ENCODE measurements around the gene LMBR1. TPM values are rescaled to one million over a fixed set of nuclear protein-coding genes. Genes with fewer than 3 reads are reported as not detected.
A peak's percentile ranks its signal among the peaks of the same experiment; 100 is the strongest.

The LMBR1 gene
- total RNA-seq (2022): 85.8 and 91.1 TPM in 2 replicates
- percentile 88 among the genes with signal in this experiment for Bru-seq, nascent RNA
- percentile 75 among the genes with signal in this experiment for BruChase-seq, experiment 1, labeled RNA remaining after a 6-hour chase
- BruChase-seq, experiment 2, labeled RNA remaining after a 2-hour chase: percentile 76 among the genes with signal in this experiment
- long read RNA-seq, full-length matches to known transcripts: 41 of 70 reads
- long read RNA-seq, partial matches to known transcripts: 2 of 70 reads
- long read RNA-seq, other reads (novel, unspliced or antisense): 27 of 70 reads

DNA sequence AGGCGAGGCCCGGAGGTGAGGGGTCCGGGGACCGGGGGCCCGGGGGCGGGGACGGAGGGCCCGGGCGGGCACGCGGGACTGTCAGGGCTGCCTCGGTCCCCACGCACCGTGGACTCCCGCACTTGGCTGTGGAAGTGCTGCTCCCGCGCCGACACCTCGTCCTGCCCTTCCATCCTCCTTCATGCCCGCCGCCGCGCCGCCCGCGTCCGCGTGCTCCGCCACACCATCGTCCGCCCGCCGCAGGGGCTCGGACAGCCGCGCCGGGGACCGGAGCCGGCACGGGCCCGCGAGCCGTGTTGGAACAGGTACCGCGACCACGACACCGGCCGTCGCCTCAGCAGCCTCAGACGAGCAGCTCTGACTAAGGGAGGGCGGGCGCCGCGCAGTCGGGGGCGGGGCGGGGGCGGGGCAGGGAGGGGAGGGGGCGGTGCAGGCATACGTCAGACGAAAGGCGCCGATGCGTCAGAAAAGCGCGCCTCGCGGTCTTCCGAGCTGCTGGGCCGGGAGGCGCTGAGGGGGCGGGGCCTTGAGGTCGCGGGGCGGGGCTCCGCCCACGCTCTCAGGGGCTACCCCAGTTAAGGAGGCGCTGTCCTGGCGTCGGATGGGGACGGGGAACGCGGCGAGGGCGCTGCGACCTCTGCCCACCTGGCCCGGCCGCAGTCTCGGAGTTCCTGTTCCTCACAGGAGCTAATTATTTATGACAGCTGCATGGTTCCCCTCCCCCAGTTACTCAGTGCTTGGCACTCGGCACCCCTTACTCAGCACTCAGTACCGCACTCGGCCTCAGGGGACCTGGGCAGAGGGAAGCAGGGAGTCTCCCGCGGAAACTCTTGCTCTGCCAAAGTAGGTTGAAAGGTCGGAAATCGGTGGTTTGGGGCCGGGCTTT, at the start of gene LMBR1:
Gene LMBR1, minus strand, starts transcription at position 363 of the 886 bp plus-strand sequence. Its CDS starts 190 bp downstream, at position 173.
- no peaks in the 10 kb centered on the region for H3K27me3 Mint-ChIP-seq (ENCODE audit: unreplicated experiment)
- CTCF ChIA-PET: interaction anchor here (0.7 to 1.5 kb wide), 2 partner anchors 51 to 76 kb away, joined by 3 read pairs; no protein-coding TSS in a partner anchor
- intact Hi-C loops (cut with micrococcal nuclease; ENCODE audit: unreplicated experiment): no loop called here
- peak; percentile 94 for DNase-seq
- H3K9me3 Mint-ChIP-seq (ENCODE audit: low read depth, unreplicated experiment): no peaks in the 10 kb centered on the region
- peak within 1 kb of the TSS; percentile 81 for H3K27ac Mint-ChIP-seq (ENCODE audit: unreplicated experiment)
- TF ChIP-seq, protein P1, sequence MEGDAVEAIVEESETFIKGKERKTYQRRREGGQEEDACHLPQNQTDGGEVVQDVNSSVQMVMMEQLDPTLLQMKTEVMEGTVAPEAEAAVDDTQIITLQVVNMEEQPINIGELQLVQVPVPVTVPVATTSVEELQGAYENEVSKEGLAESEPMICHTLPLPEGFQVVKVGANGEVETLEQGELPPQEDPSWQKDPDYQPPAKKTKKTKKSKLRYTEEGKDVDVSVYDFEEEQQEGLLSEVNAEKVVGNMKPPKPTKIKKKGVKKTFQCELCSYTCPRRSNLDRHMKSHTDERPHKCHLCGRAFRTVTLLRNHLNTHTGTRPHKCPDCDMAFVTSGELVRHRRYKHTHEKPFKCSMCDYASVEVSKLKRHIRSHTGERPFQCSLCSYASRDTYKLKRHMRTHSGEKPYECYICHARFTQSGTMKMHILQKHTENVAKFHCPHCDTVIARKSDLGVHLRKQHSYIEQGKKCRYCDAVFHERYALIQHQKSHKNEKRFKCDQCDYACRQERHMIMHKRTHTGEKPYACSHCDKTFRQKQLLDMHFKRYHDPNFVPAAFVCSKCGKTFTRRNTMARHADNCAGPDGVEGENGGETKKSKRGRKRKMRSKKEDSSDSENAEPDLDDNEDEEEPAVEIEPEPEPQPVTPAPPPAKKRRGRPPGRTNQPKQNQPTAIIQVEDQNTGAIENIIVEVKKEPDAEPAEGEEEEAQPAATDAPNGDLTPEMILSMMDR (IDR thresholded peaks at IDR 0.05; ENCODE audit: unreplicated experiment): peak; percentile 73
- H3K36me3 Mint-ChIP-seq (ENCODE audit: insufficient read depth, unreplicated experiment): peaks cover 27% of the 10 kb centered on the region
- peak within 1 kb of the TSS; percentile 82 for H3K4me3 Mint-ChIP-seq (ENCODE audit: low read depth, unreplicated experiment)
- no TSS peak for BruUV-seq (replicated peaks)
- peaks cover 6% of the 10 kb centered on the region for H3K4me1 Mint-ChIP-seq (ENCODE audit: low read depth, unreplicated experiment)

DNA sequence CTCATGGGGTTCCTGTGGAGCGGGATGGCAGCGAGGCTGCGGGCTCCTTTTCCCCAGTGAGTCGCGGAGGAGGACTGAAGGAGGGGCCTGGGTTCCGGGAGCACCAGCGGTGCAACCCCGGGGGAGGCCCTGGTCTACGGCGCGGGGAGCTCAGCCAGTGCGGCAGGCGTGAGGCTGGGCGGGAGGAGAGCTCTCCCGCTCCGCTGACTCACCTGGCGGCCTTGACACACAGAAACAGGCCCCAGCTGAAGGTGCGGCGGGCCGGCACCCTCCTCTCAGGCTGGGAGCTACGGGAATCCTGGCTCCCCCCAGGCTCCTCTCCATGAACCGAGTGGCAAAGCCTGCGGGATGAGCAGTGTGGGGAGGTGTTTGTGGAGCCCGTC, 49.7 kb upstream of the LMBR1 start:
- intact Hi-C loops (cut with micrococcal nuclease; ENCODE audit: unreplicated experiment): no loop called here
- peak; percentile 56 for DNase-seq
- no TSS peak for BruUV-seq (replicated peaks)
- TF ChIP-seq, protein P1 (IDR thresholded peaks at IDR 0.05; ENCODE audit: unreplicated experiment): no peak
- H3K4me1 Mint-ChIP-seq (ENCODE audit: low read depth, unreplicated experiment): peaks cover 28% of the 10 kb centered on the region
- CTCF ChIA-PET: interaction anchor here (0.5 to 1.7 kb wide), 2 partner anchors 9 to 1156 kb away, joined by 4 read pairs; no protein-coding TSS in a partner anchor
- peaks cover 23% of the 10 kb centered on the region for H3K36me3 Mint-ChIP-seq (ENCODE audit: insufficient read depth, unreplicated experiment)
- H3K27ac Mint-ChIP-seq (ENCODE audit: unreplicated experiment): no peak overlapping the region
- H3K4me3 Mint-ChIP-seq (ENCODE audit: low read depth, unreplicated experiment): peak overlapping the region; percentile 56
- peaks cover 5% of the 10 kb centered on the region for H3K9me3 Mint-ChIP-seq (ENCODE audit: low read depth, unreplicated experiment)
- peaks cover 18% of the 10 kb centered on the region for H3K27me3 Mint-ChIP-seq (ENCODE audit: unreplicated experiment)

DNA sequence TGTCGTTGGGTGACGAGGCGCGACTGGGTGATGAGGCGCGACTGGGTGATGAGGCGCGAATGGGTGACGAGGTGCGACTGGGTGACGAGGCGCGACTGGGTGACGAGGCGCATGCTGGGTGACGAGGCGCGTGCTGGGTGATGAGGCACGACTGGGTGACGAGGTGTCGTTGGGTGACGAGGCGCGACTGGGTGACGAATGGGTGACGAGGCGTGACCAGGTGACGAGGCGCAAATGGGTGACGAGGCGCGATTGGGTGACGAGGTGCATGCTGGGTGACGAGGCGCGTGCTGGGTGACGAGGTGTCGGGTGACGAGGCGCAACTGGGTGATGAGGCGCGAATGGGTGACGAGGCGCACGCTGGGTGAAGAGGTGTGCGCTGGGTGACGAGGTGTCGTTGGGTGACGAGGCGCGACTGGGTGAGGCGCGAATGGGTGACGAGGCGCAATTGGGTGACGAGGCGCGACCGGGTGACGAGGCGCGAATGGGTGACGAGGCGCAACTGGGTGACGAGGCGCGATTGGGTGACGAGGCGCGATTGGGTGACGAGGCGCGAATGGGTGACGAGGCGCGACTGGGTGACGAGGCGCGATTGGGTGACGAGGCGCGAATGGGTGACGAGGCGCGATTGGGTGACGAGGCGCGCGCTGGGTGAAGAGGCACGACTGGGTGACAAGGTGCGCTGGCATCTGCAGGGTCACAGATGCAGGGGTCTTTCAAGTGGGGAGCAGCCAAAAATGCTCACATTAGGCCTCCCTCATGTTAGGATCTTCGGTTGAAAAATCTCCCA, 48.6 kb upstream of the LMBR1 start:
- DNase-seq: no peak
- peak overlapping the region; percentile 5 for H3K27ac Mint-ChIP-seq (ENCODE audit: unreplicated experiment)
- H3K36me3 Mint-ChIP-seq (ENCODE audit: insufficient read depth, unreplicated experiment): peaks cover 23% of the 10 kb centered on the region
- H3K27me3 Mint-ChIP-seq (ENCODE audit: unreplicated experiment): peaks cover 18% of the 10 kb centered on the region
- peaks cover 5% of the 10 kb centered on the region for H3K9me3 Mint-ChIP-seq (ENCODE audit: low read depth, unreplicated experiment)
- TF ChIP-seq, protein P1 (IDR thresholded peaks at IDR 0.05; ENCODE audit: unreplicated experiment): no peak
- CTCF ChIA-PET: interaction anchor here (1.7 kb wide), 1 partner anchor 10 kb away, joined by 4 read pairs; no protein-coding TSS in a partner anchor
- H3K4me1 Mint-ChIP-seq (ENCODE audit: low read depth, unreplicated experiment): peaks cover 19% of the 10 kb centered on the region
- BruUV-seq (replicated peaks): no TSS peak
- intact Hi-C loops (cut with micrococcal nuclease; ENCODE audit: unreplicated experiment): no loop called here
- peak overlapping the region; percentile 51 for H3K4me3 Mint-ChIP-seq (ENCODE audit: low read depth, unreplicated experiment)

Measured in Calu3 (cell line).